Measurements from ENCODE around the gene SUPT4H1. TPM values are rescaled to one million over a fixed set of nuclear protein-coding genes. Genes with fewer than 3 reads are reported as not detected.

SUPT4H1 gene
- total and polyA plus RNA-seq, 9 of the 15 experiments (the other 6 are each of a cell fraction or from before 2014, with no cell fraction given), result 62.1 to 320 (median 117) TPM

- Histone ChIP-seq H3K4me2 (ENCODE audit: insufficient read depth, low read length) (peak overlapping the region; percentile 90), H3K4me1 (replicated peaks in 1 of 2; ENCODE audit: control insufficient read depth in 2 of 2, insufficient read depth in 2 of 2, low read length in 2 of 2) (peaks cover 41 to 46% of the 10 kb centered on the region in 2 experiments), H3K9ac (ENCODE audit: insufficient read depth in 1 of 2, low read depth in 2 of 2, low read length in 2 of 2) (peak overlapping the region; percentile 96 to 100), H3K27me3 (ENCODE audit: control insufficient read depth in 2 of 2, insufficient read depth in 2 of 2, low read length in 2 of 2) (no peaks in the 10 kb centered on the region), H3K36me3 (ENCODE audit: control insufficient read depth, insufficient read depth, low read length) (peaks cover 34% of the 10 kb centered on the region; the same call in 2 of the 3 replicates), H4K20me1 (replicated peaks; ENCODE audit: control insufficient read depth, insufficient read depth, low read length) (no peaks in the 10 kb centered on the region; the same call in 1 of the 2 replicates), H3K27ac (ENCODE audit: extremely low read depth, low read depth, low read length) (peak overlapping the region; percentile 99), H3K4me3 (peak overlapping the region; percentile 91), H3K79me2 (ENCODE audit: control insufficient read depth, insufficient read depth, low read length) (peaks cover 65% of the 10 kb centered on the region), H2AFZ (ENCODE audit: low read depth, low read length) (peak overlapping the region; percentile 41), H3K9me1 (ENCODE audit: control insufficient read depth, insufficient read depth, low read length) (no peaks in the 10 kb centered on the region), H3K9me3 (replicated peaks; ENCODE audit: control insufficient read depth, insufficient read depth, low read depth, low read length) (no peaks in the 10 kb centered on the region)
- no peak for DNase-seq (ENCODE audit: extremely low read depth in 1 of 4, low spot score in 3 of 4)
- FAIRE-seq, result no peak
- in situ Hi-C loops (cut with MboI), result no loop called here
- intact Hi-C loops (cut with micrococcal nuclease), result no loop called here
- ATAC-seq, result no peak
- WGBS (ENCODE audit: insufficient coverage, low coverage, missing lambda C conversion rate), result 68% methylated on average over 5 of the region's 5 CpGs
- POLR2A ChIA-PET, result interaction anchor here (0.8 to 10.4 kb wide), 6 partner anchors 9 to 77 kb away, joined by 3 to 257 read pairs (median 4); partner anchors contain the start of genes RNF43 and SUPT4H1
- CTCF ChIA-PET (ENCODE audit: low intra/inter-chr PET ratio), result no interaction called here
- BruUV-seq (replicated peaks), result no TSS peak
- TF ChIP-seq SLC30A9 (CRISPR knock-in tag; IDR thresholded peaks at IDR 0.05) (no peak), DDX20 (tag; IDR thresholded peaks at IDR 0.05; ENCODE audit: low read depth) (no peak), TRIM25 (IDR thresholded peaks at IDR 0.05; ENCODE audit: borderline replicate concordance) (no peak), ZNF583 (CRISPR knock-in tag; IDR thresholded peaks at IDR 0.05) (no peak), CUX1 (CRISPR knock-in tag; IDR thresholded peaks at IDR 0.05) (peak; percentile 72; the same call in 1 of the 2 replicates), GATAD2A (IDR thresholded peaks at IDR 0.05) (no peak), ADNP (tag; IDR thresholded peaks at IDR 0.05) (no peak), RFX5 (IDR thresholded peaks at IDR 0.05; ENCODE audit: low read depth, low read length) (no peak), ZNF197 (CRISPR knock-in tag; IDR thresholded peaks at IDR 0.05; ENCODE audit: low read depth) (0 out of 2 replicates have a peak, but pooled peaks have one; percentile 4), TBL1XR1 (IDR thresholded peaks at IDR 0.05; ENCODE audit: low read length in 2 of 2) (no peak)
- TF ChIP-seq, protein P1, sequence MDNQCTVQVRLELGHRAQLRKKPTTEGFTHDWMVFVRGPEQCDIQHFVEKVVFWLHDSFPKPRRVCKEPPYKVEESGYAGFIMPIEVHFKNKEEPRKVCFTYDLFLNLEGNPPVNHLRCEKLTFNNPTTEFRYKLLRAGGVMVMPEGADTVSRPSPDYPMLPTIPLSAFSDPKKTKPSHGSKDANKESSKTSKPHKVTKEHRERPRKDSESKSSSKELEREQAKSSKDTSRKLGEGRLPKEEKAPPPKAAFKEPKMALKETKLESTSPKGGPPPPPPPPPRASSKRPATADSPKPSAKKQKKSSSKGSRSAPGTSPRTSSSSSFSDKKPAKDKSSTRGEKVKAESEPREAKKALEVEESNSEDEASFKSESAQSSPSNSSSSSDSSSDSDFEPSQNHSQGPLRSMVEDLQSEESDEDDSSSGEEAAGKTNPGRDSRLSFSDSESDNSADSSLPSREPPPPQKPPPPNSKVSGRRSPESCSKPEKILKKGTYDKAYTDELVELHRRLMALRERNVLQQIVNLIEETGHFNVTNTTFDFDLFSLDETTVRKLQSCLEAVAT (IDR thresholded peaks at IDR 0.05), result peak; percentile 57 to 61; a peak in 2 of 4 replicates
- TF ChIP-seq, protein P2, sequence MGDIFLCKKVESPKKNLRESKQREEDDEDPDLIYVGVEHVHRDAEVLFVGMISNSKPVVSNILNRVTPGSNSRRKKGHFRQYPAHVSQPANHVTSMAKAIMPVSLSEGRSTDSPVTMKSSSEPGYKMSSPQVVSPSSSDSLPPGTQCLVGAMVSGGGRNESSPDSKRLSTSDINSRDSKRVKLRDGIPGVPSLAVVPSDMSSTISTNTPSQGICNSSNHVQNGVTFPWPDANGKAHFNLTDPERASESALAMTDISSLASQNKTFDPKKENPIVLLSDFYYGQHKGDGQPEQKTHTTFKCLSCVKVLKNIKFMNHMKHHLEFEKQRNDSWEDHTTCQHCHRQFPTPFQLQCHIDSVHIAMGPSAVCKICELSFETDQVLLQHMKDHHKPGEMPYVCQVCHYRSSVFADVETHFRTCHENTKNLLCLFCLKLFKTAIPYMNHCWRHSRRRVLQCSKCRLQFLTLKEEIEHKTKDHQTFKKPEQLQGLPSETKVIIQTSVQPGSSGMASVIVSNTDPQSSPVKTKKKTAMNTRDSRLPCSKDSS (IDR thresholded peaks at IDR 0.05; ENCODE audit: low read depth, partially characterized antibody), result no peak
These were observed 11.6 kb downstream of the SUPT4H1 start for GRCh38 chr17:58340405-58340876.
